ENCODE data around the gene ADGRG6. TPM values are rescaled to one million over a fixed set of nuclear protein-coding genes. Genes with fewer than 3 reads are reported as not detected.
A peak's percentile ranks its signal among the peaks of the same experiment; 100 is the strongest.

Gene ADGRG6
- total and polyA plus RNA-seq, 10 of the 15 experiments (the other 5 are each of a cell fraction or from before 2014, with no cell fraction given), result 0.01 to 0.24 (median 0.13) TPM; not detected in 7

DNA sequence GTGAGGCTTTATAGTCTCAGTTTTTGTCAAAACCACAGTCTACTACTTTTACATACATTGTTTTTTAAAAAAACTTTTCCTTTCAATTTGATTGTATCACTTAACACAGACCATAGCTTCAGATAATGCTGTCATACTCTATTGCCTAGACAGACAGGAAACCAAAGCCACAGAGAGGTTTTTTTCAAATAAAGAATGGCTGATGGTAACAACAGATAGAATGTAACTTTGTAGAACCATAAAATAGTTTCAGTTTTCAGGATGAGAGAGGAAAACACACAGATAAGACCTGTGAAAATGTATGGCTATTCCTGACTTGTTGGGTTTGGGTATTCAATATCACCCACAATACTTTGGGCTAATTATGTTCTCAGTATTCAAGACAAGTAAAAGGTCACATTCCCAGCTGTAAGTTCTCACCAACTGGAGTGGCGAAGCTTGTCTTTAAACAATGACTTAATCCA is 94.0 kb downstream of the ADGRG6 start (continued):
- no peak for TF ChIP-seq HDAC6 (IDR thresholded peaks at IDR 0.05; ENCODE audit: unreplicated experiment)
- TF ChIP-seq, protein P1, sequence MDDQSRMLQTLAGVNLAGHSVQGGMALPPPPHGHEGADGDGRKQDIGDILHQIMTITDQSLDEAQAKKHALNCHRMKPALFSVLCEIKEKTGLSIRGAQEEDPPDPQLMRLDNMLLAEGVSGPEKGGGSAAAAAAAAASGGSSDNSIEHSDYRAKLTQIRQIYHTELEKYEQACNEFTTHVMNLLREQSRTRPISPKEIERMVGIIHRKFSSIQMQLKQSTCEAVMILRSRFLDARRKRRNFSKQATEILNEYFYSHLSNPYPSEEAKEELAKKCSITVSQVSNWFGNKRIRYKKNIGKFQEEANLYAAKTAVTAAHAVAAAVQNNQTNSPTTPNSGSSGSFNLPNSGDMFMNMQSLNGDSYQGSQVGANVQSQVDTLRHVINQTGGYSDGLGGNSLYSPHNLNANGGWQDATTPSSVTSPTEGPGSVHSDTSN (IDR thresholded peaks at IDR 0.05; ENCODE audit: insufficient replicate concordance, low read depth, low read length), result no peak
- TF ChIP-seq ZNF274 (IDR thresholded peaks at IDR 0.05; ENCODE audit: insufficient read depth, insufficient read length), result no peak
- TF ChIP-seq NR2C1 (IDR thresholded peaks at IDR 0.05), result no peak
- TF ChIP-seq, protein P2, sequence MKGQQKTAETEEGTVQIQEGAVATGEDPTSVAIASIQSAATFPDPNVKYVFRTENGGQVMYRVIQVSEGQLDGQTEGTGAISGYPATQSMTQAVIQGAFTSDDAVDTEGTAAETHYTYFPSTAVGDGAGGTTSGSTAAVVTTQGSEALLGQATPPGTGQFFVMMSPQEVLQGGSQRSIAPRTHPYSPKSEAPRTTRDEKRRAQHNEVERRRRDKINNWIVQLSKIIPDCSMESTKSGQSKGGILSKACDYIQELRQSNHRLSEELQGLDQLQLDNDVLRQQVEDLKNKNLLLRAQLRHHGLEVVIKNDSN (IDR thresholded peaks at IDR 0.05; ENCODE audit: borderline replicate concordance, extremely low read length, insufficient read depth, low read depth, low read length), result no peak
- TF ChIP-seq MTA2 (IDR thresholded peaks at IDR 0.05; ENCODE audit: low read depth), result peak; percentile 52; the same call in 1 of the 2 replicates
- TF ChIP-seq SMAD5 (IDR thresholded peaks at IDR 0.05; ENCODE audit: low read depth), result no peak
- no peak for TF ChIP-seq MYB (IDR thresholded peaks at IDR 0.05; ENCODE audit: borderline replicate concordance, low read depth, low read length)
- TF ChIP-seq, protein P3, sequence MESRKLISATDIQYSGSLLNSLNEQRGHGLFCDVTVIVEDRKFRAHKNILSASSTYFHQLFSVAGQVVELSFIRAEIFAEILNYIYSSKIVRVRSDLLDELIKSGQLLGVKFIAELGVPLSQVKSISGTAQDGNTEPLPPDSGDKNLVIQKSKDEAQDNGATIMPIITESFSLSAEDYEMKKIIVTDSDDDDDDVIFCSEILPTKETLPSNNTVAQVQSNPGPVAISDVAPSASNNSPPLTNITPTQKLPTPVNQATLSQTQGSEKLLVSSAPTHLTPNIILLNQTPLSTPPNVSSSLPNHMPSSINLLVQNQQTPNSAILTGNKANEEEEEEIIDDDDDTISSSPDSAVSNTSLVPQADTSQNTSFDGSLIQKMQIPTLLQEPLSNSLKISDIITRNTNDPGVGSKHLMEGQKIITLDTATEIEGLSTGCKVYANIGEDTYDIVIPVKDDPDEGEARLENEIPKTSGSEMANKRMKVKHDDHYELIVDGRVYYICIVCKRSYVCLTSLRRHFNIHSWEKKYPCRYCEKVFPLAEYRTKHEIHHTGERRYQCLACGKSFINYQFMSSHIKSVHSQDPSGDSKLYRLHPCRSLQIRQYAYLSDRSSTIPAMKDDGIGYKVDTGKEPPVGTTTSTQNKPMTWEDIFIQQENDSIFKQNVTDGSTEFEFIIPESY (IDR thresholded peaks at IDR 0.05), result no peak
- no peak for TF ChIP-seq BMI1 (IDR thresholded peaks at IDR 0.05; ENCODE audit: borderline replicate concordance)
- TF ChIP-seq YBX1 (IDR thresholded peaks at IDR 0.05), result no peak
- TF ChIP-seq RUNX3 (IDR thresholded peaks at IDR 0.05; ENCODE audit: low read length), result peak; percentile 98
- TF ChIP-seq YY1 (IDR thresholded peaks at IDR 0.05; ENCODE audit: low read depth, low read length), result no peak
- no peak for TF ChIP-seq KDM1A (IDR thresholded peaks at IDR 0.05; ENCODE audit: borderline replicate concordance)
- no peak for TF ChIP-seq CEBPB (IDR thresholded peaks at IDR 0.05; ENCODE audit: borderline replicate concordance in 1 of 2, low read depth in 2 of 2, low read length in 2 of 2)
